Lower lobe of right lung (tissue), 2 donors: Measurements from ENCODE around the gene XIRP1. TPM values are rescaled to one million over a fixed set of nuclear protein-coding genes. Genes with fewer than 3 reads are reported as not detected.
A peak's percentile ranks its signal among the peaks of the same experiment; 100 is the strongest.

Experiments
- ATAC-seq, 2 donors: fragments of 200-7000 bp; cut with Tn5 transposase; one replicate each; pipeline ENCODE4 v1.9.1; 2020 to 2022; ENCODE audit warnings: mild to moderate bottlenecking in 2 of 2, moderate library complexity in 2 of 2
- DNase-seq: peaks from one replicate; pipeline ENCODE4 v3.0.0-alpha.2; 2020
- H3K27ac ChIP-seq: fragments of 200-600 bp; one replicate; pipeline ENCODE4 v1.8.0; 2022
- H3K27me3 ChIP-seq: fragments of 200-600 bp; one replicate; pipeline ENCODE4 v1.8.0; 2022; ENCODE audit warnings: low read depth
- H3K36me3 ChIP-seq: fragments of 200-600 bp; one replicate; pipeline ENCODE4 v1.8.0; 2022; ENCODE audit warnings: mild to moderate bottlenecking
- H3K4me1 ChIP-seq: fragments of 200-600 bp; one replicate; pipeline ENCODE4 v1.8.0; 2022
- H3K4me3 ChIP-seq: fragments of 200-600 bp; one replicate; pipeline ENCODE4 v1.8.0; 2022; ENCODE audit warnings: mild to moderate bottlenecking
- H3K9me3 ChIP-seq: fragments of 200-600 bp; one replicate; pipeline ENCODE4 v1.8.0; 2022
- CTCF ChIP-seq: fragments of 200-600 bp; IDR thresholded peaks from one replicate; pipeline ENCODE4 v1.8.0; 2022; ENCODE audit warnings: antibody characterized with exemption, mild to moderate bottlenecking
- intact Hi-C: fragments of 100-400 bp; cut with DNase I; formaldehyde crosslinking; loops from one replicate; pipeline ENCODE4 v1.11.0; 2022
- total RNA-seq: library from RNA; stranded (reverse); fragmentation: NEBNext Ultra II Directional; extraction: Animal tissue kit (Norgen Biotek cat#: 25700); gene quantifications from one replicate; pipeline ENCODE4 v1.2.1, GENCODE V29; 2021
- donor health status: DM: no; HTN: yes; CAD: no; lungs with severe emphysema.

The XIRP1 gene
- total RNA-seq, 1 donor from 2014 or later: not detected

GRCh38 chr3:39146083-39146501 lies 46.3 kb downstream of the XIRP1 start:
- Histone ChIP-seq H3K27me3 (no peaks in the 10 kb centered on the region), H3K36me3 (peaks cover 55% of the 10 kb centered on the region), H3K9me3 (no peaks in the 10 kb centered on the region), H3K4me3 (peak overlapping the region; percentile 17), H3K27ac (peak overlapping the region; percentile 99), H3K4me1 (peaks cover 88% of the 10 kb centered on the region)
- intact Hi-C loops: no loop called here
- peak; percentile 78 for DNase-seq
- ATAC-seq: peak; percentile 6 to 12
- TF ChIP-seq CTCF: peak; percentile 45

- no peaks in the 10 kb centered on the region for H3K9me3 ChIP-seq
- H3K4me3 ChIP-seq: no peak overlapping the region
- no peak for ATAC-seq
- peaks cover 88% of the 10 kb centered on the region for H3K4me1 ChIP-seq
- TF ChIP-seq CTCF: no peak
- intact Hi-C loops: no loop called here
- H3K36me3 ChIP-seq: peaks cover 67% of the 10 kb centered on the region
- no peak for DNase-seq
- H3K27me3 ChIP-seq: no peaks in the 10 kb centered on the region
- peak overlapping the region; percentile 99 for H3K27ac ChIP-seq
These were observed 47.5 kb downstream of the XIRP1 start for GRCh38 chr3:39144748-39145380.

GRCh38 chr3:39144095-39144747 lies 48.2 kb downstream of the XIRP1 start:
- Histone ChIP-seq H3K9me3 (no peaks in the 10 kb centered on the region), H3K36me3 (peaks cover 72% of the 10 kb centered on the region), H3K4me3 (no peak overlapping the region), H3K27me3 (no peaks in the 10 kb centered on the region), H3K27ac (no peak overlapping the region), H3K4me1 (peaks cover 82% of the 10 kb centered on the region)
- TF ChIP-seq CTCF: no peak
- DNase-seq (no peak), ATAC-seq (no peak)
- intact Hi-C loops: no loop called here

GRCh38 chr3:39143051-39143885 lies 49.1 kb downstream of the XIRP1 start:
- TF ChIP-seq CTCF: no peak
- Histone ChIP-seq H3K9me3 (no peaks in the 10 kb centered on the region), H3K27me3 (no peaks in the 10 kb centered on the region), H3K4me3 (no peak overlapping the region), H3K4me1 (peaks cover 73% of the 10 kb centered on the region), H3K27ac (peak overlapping the region; percentile 79), H3K36me3 (peaks cover 76% of the 10 kb centered on the region)
- ATAC-seq (no peak), DNase-seq (no peak)
- intact Hi-C loops: no loop called here

GRCh38 chr3:39142067-39142466 lies 50.3 kb downstream of the XIRP1 start:
- Histone ChIP-seq H3K27ac (peak overlapping the region; percentile 79), H3K4me3 (no peak overlapping the region), H3K9me3 (no peaks in the 10 kb centered on the region), H3K36me3 (peaks cover 81% of the 10 kb centered on the region), H3K4me1 (peaks cover 61% of the 10 kb centered on the region), H3K27me3 (no peaks in the 10 kb centered on the region)
- intact Hi-C loops: no loop called here
- ATAC-seq (peak; percentile 0 to 2), DNase-seq (no peak)
- TF ChIP-seq CTCF: no peak
